ENCODE data around the gene PITPNC1.
"Not testable (repeated sequence)": the region's sequence is repeated elsewhere in the genome, so short reads cannot be mapped to it uniquely, and the experiment has no call there.

Gene PITPNC1

DNA sequence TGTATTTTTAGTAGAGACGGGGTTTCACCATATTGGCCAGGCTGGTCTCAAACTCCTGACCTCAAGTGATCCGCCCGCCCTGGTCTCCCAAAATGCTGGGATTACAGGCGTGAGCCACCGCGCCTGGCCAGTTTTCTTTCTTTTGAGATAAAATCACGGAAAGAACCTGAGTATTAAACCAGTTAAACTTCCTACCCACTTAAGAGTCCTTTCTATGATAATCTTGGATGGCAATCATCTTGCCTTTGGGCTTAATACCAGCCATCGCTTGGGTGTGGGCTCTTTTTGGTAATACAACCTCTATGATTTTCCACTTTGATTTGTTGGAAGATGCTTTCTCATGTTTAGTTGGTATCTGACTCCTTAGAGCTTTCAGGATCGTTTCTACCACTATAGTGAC is 24.0 kb downstream of the PITPNC1 start:
- DNase-seq (ENCODE audit: low read depth in 2 of 2): no peak

DNA sequence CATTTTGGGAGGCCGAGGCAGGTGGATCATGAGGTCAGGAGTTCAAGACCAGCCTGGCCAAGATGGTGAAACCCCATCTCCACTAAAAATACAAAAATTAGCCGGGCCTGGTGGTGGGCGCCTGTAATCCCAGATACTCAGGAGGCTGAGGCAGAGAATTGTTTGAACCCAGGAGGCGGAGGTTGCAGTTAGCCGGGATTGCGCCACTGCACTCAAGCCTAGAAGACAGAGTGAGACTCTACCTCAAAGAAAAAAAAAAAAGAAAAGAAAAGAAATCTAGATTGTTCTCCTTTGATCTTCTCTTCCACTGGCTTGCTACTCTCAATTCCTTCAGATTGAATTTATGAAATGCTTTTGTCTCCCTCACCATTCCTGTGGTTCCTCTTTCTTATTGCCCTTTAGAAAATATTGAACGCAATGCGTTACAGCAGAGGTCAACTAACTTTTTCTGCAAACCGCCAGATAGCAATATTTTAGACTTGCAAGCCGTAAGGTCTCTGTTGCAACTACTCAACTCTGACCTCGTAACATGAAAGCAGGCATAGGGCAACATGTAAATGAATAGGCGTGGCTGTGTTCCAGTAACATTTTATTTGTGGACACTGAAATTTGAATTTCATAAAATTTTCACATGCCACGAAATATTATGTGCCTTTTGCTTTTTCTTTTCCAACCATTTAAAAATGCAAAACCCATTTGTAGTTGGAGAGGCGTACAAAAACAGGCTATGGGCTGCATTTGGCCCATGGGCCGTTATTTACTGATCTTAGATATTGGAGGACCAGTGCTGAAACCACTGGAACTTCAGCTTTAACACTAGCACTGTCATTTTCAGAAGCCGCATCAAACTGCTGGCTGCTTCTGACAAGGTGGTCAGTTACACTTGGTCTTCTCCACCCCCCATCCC is 24.8 kb downstream of the PITPNC1 start:
- DNase-seq (ENCODE audit: low read depth in 2 of 2): no peak

GRCh38 chr17:67403065-67403464 is 26.0 kb downstream of the PITPNC1 start:
- no peak for DNase-seq (ENCODE audit: low read depth in 2 of 2)

DNA sequence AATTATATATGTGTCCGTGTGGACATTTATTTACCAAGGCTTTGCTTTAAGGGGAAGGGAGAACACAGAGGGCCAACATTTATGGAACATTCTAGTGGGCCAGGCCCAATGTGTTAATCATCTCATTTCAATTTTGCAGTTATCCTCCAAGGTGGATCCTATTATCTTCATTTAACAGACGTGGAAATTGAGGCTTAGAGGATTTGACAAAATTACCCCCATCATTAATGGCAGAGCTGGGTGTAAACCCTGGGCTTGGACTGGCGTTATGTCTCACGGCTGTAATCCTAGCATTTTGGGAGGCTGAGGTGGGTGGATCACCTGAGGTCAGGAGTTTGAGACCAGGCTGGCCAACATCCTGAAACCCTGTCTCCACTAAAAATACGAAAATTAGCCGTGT is 26.4 kb downstream of the PITPNC1 start:
- no peak for DNase-seq (ENCODE audit: low read depth in 2 of 2)

GRCh38 chr17:67408455-67408830 is 31.4 kb downstream of the PITPNC1 start:
- not testable (repeated sequence) for DNase-seq (ENCODE audit: low read depth in 2 of 2)

- no peak for DNase-seq (ENCODE audit: low read depth in 2 of 2)
Measured at GRCh38 chr17:67411397-67411796, 34.3 kb downstream of the PITPNC1 start.

DNA sequence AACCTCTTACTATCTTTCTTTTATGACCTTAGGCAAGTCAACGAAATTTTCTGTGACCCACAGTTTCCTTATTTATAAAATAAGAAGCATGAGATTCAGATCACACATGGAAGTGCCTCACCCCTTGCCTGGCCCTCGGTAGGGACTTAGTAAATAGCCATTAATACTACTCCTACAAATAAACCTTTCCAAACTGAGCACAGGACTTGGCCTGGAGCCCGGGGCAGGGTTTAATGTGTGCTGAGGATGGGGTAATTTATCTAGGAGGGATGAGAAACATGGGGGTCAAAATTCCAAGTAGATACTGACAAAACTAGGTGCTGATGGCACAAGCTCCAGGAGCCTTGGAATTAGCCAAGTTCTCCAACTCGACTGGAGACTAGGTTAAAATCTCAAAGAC is 35.0 kb downstream of the PITPNC1 start:
- no peak for DNase-seq (ENCODE audit: low read depth in 2 of 2)

- no peak for DNase-seq (ENCODE audit: low read depth in 2 of 2)
Measured at GRCh38 chr17:67412941-67413340, 35.9 kb downstream of the PITPNC1 start.

DNA sequence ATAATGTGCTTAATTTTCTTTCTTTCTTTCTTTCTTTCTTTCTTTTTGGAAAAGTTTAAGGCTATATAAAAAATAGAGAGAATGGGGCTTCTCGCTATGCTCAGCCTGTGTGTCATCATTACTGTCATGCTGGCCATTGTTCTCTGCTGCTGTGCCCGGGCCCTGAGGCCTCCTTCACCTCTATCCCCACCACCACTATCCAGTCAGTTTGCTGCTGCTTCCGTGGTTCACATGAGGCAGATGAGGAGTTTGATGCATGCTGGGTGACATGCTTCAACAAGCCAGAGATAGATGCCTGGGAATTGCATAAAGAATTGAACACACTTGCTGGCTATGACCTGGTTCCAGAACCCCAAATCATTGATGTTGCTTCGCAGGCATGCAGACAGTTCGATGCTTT is 36.3 kb downstream of the PITPNC1 start:
- no peak for DNase-seq (ENCODE audit: low read depth in 2 of 2)

- DNase-seq (ENCODE audit: low read depth in 2 of 2): no peak
Measured at GRCh38 chr17:67414130-67414529, 37.0 kb downstream of the PITPNC1 start.

- no peak for DNase-seq (ENCODE audit: low read depth in 2 of 2)
Measured at GRCh38 chr17:67414559-67414958, 37.5 kb downstream of the PITPNC1 start.

DNA sequence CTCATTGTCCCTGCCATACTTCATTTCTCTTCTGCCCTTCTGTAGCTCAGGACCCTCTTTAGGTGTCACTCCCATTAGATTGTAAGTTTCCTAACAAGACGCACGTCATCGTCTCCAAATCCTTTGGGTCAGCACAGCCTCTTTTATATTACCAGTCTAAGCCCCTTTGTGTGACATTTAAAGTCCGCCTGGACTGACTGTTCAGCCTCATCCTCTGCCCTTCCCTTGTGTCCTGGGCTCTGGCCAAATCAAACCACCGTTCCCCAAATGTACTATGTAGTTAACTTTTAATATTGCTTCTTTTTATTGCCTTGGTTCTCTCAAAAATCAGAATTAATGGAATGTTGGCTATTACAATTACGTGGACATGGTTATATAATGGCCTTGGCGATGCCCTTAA is 38.2 kb downstream of the PITPNC1 start:
- no peak for DNase-seq (ENCODE audit: low read depth in 2 of 2)

GRCh38 chr17:67417507-67417906 is 40.4 kb downstream of the PITPNC1 start:
- DNase-seq (ENCODE audit: low read depth in 2 of 2): no peak

DNA sequence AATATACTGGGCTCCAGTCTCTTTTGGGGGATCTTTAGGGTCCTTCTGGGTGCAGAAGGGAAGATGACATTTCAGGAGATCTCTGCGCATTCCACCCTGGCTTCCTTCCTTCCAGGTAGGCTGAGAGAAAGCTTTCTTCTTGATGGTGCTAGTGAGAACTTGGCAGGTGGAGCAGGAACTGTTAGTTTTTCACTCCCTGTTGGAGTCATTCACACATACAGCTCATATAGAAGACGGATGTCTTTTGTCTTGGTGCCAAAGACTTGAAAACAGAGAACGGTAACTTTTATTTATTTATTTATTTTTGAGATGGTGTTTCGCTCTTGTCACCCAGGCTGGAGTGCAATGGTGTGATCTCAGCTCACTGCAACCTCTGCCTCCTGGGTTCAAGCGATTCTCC is 43.9 kb downstream of the PITPNC1 start:
- DNase-seq (ENCODE audit: low read depth in 2 of 2): no peak

DNA sequence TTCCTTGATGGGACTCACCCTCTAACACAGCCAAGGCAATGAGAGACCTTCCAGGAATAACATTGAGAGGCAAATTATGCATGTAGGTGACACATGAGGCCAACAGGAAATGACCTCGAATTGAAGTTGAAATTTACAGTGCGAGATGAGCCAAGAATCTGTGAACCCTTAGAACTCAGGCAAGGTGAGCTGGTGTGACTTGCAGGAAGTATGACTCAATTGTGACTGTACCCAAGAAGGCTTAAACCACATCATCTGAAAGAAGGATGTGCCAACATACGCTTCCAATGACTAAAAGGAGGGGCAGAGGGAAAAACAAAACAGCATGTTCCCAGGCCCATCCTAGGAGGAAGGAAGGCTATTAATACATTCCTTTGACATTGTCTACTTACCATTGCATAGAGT is 44.8 kb downstream of the PITPNC1 start:
- peak in 1 of 2 donors; percentile 32 for DNase-seq (ENCODE audit: low read depth in 2 of 2)

GRCh38 chr17:67422296-67422695 is 45.2 kb downstream of the PITPNC1 start:
- DNase-seq (ENCODE audit: low read depth in 2 of 2): not testable (repeated sequence)

GRCh38 chr17:67422897-67423296 is 45.8 kb downstream of the PITPNC1 start:
- DNase-seq (ENCODE audit: low read depth in 2 of 2): no peak

GRCh38 chr17:67425571-67426160 is 48.6 kb downstream of the PITPNC1 start:
- DNase-seq (ENCODE audit: low read depth in 2 of 2): no peak

DNA sequence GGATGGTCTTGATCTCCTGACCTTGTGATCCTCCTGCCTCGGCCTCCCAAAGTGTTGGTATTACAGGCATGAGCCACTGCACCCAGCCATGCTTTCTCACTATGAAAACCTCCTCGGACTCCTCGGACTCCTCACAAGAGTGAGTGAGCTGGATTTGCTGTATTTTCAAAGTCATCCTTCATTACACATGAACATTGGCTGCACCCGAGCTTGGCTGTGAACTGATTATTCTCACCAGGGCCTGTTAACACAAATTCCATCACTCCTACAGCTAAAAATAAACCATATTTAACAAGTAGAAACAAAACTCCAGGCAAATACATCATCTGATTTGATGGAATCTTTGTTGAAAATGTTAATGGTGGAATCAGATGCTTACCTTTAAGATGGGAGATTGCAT is 50.3 kb downstream of the PITPNC1 start:
- no peak for DNase-seq (ENCODE audit: low read depth in 2 of 2)

DNA sequence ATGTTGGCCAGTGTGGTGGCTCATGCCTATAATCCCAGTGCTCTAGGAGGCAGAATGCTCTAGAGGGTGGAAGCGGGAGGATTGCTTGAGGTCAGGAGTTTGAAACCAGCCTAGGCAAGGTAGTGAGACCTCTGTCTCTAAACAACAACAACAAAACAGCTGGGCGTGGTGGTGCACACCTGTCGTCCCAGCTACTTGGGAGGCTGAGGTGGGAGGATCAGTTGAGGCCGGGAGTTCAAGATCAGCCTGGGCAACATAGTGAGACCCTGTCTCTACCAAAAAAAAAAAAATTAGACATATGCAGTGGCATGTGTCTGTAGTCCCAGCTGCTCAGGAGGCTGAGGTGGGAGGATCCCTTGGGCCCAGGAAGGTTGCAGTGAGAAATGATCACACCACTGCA is 53.4 kb downstream of the PITPNC1 start:
- not testable (repeated sequence) for DNase-seq (ENCODE audit: low read depth in 2 of 2)

DNA sequence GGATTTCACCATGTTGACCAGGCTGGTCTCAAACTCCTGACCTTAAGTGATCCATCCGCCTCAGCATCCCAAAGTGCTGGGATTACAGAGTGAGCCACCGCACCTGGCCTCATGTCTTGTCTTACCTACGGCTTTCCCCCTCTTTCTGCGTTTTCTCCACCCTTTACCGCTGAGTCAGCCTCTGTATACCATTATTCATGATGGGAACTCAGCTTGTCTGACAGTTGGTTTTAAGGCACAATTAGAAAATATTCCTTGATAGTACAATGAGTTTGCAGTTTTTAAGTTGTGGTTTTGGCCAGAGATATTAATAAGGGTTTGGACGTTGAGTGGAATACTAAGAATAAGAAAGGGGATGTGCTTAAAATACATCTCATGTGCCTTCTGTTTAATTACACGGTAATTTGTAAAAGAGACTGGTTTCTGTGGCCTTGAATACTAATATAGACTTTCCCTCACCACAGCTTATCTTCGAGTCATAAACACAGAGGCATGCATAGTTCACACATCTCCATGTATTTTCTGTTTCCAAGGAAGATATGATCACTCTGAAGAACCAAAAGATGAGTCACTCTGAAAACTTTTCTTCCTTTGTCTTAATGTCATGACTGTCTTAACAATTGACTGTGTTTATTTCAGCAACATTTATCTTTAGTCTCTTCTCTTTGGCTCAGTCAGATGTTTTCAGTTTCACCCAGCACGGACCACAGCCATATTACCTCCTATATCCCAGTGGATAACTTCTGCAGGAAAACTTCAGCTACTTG is 54.4 kb downstream of the PITPNC1 start:
- no peak for DNase-seq (ENCODE audit: low read depth in 2 of 2)

DNA sequence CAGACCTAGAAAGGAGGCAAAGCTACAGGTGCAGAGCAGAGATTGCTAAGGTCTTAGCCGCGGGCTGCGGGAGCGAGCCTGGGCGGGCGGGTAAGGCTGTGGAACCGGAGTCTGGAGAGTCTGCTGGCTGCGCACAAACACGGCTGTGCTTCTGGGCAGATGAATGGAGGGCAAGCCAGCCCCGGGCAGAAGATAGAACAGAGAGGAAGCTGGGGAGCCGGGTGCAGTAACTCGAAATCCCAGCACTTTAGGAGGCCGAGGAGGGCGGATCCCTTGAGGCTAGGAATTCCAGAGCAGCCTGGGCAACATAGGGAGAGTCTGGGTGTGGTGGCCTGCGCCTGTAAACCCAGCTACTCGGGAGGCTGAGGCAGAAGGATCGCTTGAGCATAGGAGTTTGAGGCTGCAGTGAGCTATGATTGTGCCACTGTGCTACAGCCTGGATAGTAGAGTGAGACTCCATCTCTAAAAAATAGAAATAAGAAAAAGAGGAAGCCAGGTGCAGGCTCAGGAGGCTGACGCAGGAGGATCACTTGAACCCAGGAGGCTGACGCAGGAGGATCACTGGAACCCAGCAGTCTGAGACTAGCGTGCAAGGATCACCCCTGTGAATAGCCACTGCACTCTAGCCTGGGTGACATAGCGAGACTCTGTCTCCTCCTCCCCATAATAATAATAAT is 56.3 kb downstream of the PITPNC1 start:
- DNase-seq (ENCODE audit: low read depth in 2 of 2): no peak
